Measurements from ENCODE around the gene TRPV2.

Gene TRPV2

GRCh38 chr17:16477666-16478065, 62.3 kb downstream of the TRPV2 start:
- Histone ChIP-seq H3K4me1 (ENCODE audit: control insufficient read depth, insufficient read depth, low read length) (peaks cover 15% of the 10 kb centered on the region), H3K27ac (ENCODE audit: low read length) (no peak overlapping the region), H3K9me3 (ENCODE audit: control insufficient read depth in 2 of 2, low read length in 2 of 2) (no peaks in the 10 kb centered on the region), H3K27me3 (ENCODE audit: control insufficient read depth in 1 of 2, insufficient read depth in 2 of 2, low read length in 2 of 2) (no peaks in the 10 kb centered on the region), H3K4me3 (ENCODE audit: low read length in 2 of 2) (no peak overlapping the region), H3K36me3 (ENCODE audit: control insufficient read depth in 2 of 2, insufficient read depth in 2 of 2, low read length in 2 of 2) (no peaks in the 10 kb centered on the region), H3K9ac (ENCODE audit: low read length in 2 of 2) (no peak overlapping the region)

- Histone ChIP-seq H3K4me3 (ENCODE audit: low read length in 2 of 2) (no peak overlapping the region), H3K4me1 (ENCODE audit: control insufficient read depth, insufficient read depth, low read length) (peaks cover 15% of the 10 kb centered on the region), H3K27me3 (ENCODE audit: control insufficient read depth in 1 of 2, insufficient read depth in 2 of 2, low read length in 2 of 2) (no peaks in the 10 kb centered on the region), H3K9ac (ENCODE audit: low read length in 2 of 2) (no peak overlapping the region), H3K27ac (ENCODE audit: low read length) (peak overlapping the region; percentile 2), H3K9me3 (ENCODE audit: control insufficient read depth in 2 of 2, low read length in 2 of 2) (no peaks in the 10 kb centered on the region), H3K36me3 (ENCODE audit: control insufficient read depth in 2 of 2, insufficient read depth in 2 of 2, low read length in 2 of 2) (no peaks in the 10 kb centered on the region)
These were observed 63.3 kb downstream of the TRPV2 start for GRCh38 chr17:16478649-16479048.

GRCh38 chr17:16479264-16479663, 63.9 kb downstream of the TRPV2 start:
- Histone ChIP-seq H3K27me3 (ENCODE audit: control insufficient read depth in 1 of 2, insufficient read depth in 2 of 2, low read length in 2 of 2) (no peaks in the 10 kb centered on the region), H3K9ac (ENCODE audit: low read length in 2 of 2) (no peak overlapping the region), H3K4me1 (ENCODE audit: control insufficient read depth, insufficient read depth, low read length) (peaks cover 15% of the 10 kb centered on the region), H3K4me3 (ENCODE audit: low read length in 2 of 2) (no peak overlapping the region), H3K36me3 (ENCODE audit: control insufficient read depth in 2 of 2, insufficient read depth in 2 of 2, low read length in 2 of 2) (no peaks in the 10 kb centered on the region), H3K27ac (ENCODE audit: low read length) (no peak overlapping the region), H3K9me3 (ENCODE audit: control insufficient read depth in 2 of 2, low read length in 2 of 2) (no peaks in the 10 kb centered on the region)

- Histone ChIP-seq H3K4me1 (ENCODE audit: control insufficient read depth, insufficient read depth, low read length) (peaks cover 23% of the 10 kb centered on the region), H3K36me3 (ENCODE audit: control insufficient read depth in 2 of 2, insufficient read depth in 2 of 2, low read length in 2 of 2) (no peaks in the 10 kb centered on the region), H3K27me3 (ENCODE audit: control insufficient read depth in 1 of 2, insufficient read depth in 2 of 2, low read length in 2 of 2) (no peaks in the 10 kb centered on the region), H3K27ac (ENCODE audit: low read length) (no peak overlapping the region), H3K9ac (ENCODE audit: low read length in 2 of 2) (no peak overlapping the region), H3K9me3 (ENCODE audit: control insufficient read depth in 2 of 2, low read length in 2 of 2) (no peaks in the 10 kb centered on the region), H3K4me3 (ENCODE audit: low read length in 2 of 2) (no peak overlapping the region)
These were observed 65.6 kb downstream of the TRPV2 start for GRCh38 chr17:16480995-16481394.

- no peak overlapping the region for H3K9ac ChIP-seq (ENCODE audit: low read length in 2 of 2)
- H3K27me3 ChIP-seq (ENCODE audit: control insufficient read depth in 1 of 2, insufficient read depth in 2 of 2, low read length in 2 of 2): no peaks in the 10 kb centered on the region
- H3K36me3 ChIP-seq (ENCODE audit: control insufficient read depth in 2 of 2, insufficient read depth in 2 of 2, low read length in 2 of 2): no peaks in the 10 kb centered on the region
- no peak overlapping the region for H3K27ac ChIP-seq (ENCODE audit: low read length)
- peaks cover 29% of the 10 kb centered on the region for H3K4me1 ChIP-seq (ENCODE audit: control insufficient read depth, insufficient read depth, low read length)
- H3K9me3 ChIP-seq (ENCODE audit: control insufficient read depth in 2 of 2, low read length in 2 of 2): no peaks in the 10 kb centered on the region
- no peak overlapping the region for H3K4me3 ChIP-seq (ENCODE audit: low read length in 2 of 2)
These were observed 66.9 kb downstream of the TRPV2 start for GRCh38 chr17:16482253-16482652.

- H3K36me3 ChIP-seq (ENCODE audit: control insufficient read depth in 2 of 2, insufficient read depth in 2 of 2, low read length in 2 of 2): no peaks in the 10 kb centered on the region
- H3K27me3 ChIP-seq (ENCODE audit: control insufficient read depth in 1 of 2, insufficient read depth in 2 of 2, low read length in 2 of 2): peaks cover 0 to 2% of the 10 kb centered on the region in 2 donors
- H3K9ac ChIP-seq (ENCODE audit: low read length in 2 of 2): no peak overlapping the region
- no peak overlapping the region for H3K4me3 ChIP-seq (ENCODE audit: low read length in 2 of 2)
- no peaks in the 10 kb centered on the region for H3K9me3 ChIP-seq (ENCODE audit: control insufficient read depth in 2 of 2, low read length in 2 of 2)
- peaks cover 28% of the 10 kb centered on the region for H3K4me1 ChIP-seq (ENCODE audit: control insufficient read depth, insufficient read depth, low read length)
- no peak overlapping the region for H3K27ac ChIP-seq (ENCODE audit: low read length)
These were observed 67.8 kb downstream of the TRPV2 start for GRCh38 chr17:16483021-16483645.

GRCh38 chr17:16484445-16485175, 69.2 kb downstream of the TRPV2 start:
- H3K36me3 ChIP-seq (ENCODE audit: control insufficient read depth in 2 of 2, insufficient read depth in 2 of 2, low read length in 2 of 2): no peaks in the 10 kb centered on the region
- H3K4me1 ChIP-seq (ENCODE audit: control insufficient read depth, insufficient read depth, low read length): peaks cover 24% of the 10 kb centered on the region
- H3K27me3 ChIP-seq (ENCODE audit: control insufficient read depth in 1 of 2, insufficient read depth in 2 of 2, low read length in 2 of 2): peaks cover 0 to 3% of the 10 kb centered on the region in 2 donors
- no peak overlapping the region for H3K27ac ChIP-seq (ENCODE audit: low read length)
- no peaks in the 10 kb centered on the region for H3K9me3 ChIP-seq (ENCODE audit: control insufficient read depth in 2 of 2, low read length in 2 of 2)
- no peak overlapping the region for H3K9ac ChIP-seq (ENCODE audit: low read length in 2 of 2)
- H3K4me3 ChIP-seq (ENCODE audit: low read length in 2 of 2): no peak overlapping the region
